IMR-90 (cell line): ENCODE data around the gene KRTAP20-1. TPM values are rescaled to one million over a fixed set of nuclear protein-coding genes. Genes with fewer than 3 reads are reported as not detected.

Source experiments
- ATAC-seq: fragments of 200-7000 bp; cut with Tn5 transposase; 2 replicates; pipeline ENCODE4 v1.9.1; 2020; ENCODE audit warnings: low read depth, mild to moderate bottlenecking, moderate library complexity
- BruUV-seq: library from RNA; stranded (reverse); fragments of 400-500 nt; replicated peaks from 2 replicates; lab custom pipeline; 2021; lab: Mats Ljungman, UMichigan
- CTCF ChIA-PET: fragments of 300-600 bp; formaldehyde crosslinking; extraction: SDS; loops from one replicate; lab custom pipeline; 2021; ENCODE audit warnings: antibody characterized with exemption; lab: Yijun Ruan, JAX
- POLR2A ChIA-PET: fragments of 300-600 bp; sonication (Branson Sonifier 250); formaldehyde crosslinking; loops from one replicate; lab custom pipeline; 2022; ENCODE audit warnings: antibody characterized with exemption; ENCODE audit not compliant: unreplicated experiment; lab: Charles Lee
- DNase-seq: peaks from one replicate; pipeline ENCODE4 v3.0.0; 2013
- H2AFZ ChIP-seq: replicated peaks from 2 replicates; pipeline ENCODE3; 2013; ENCODE audit warnings: low read length, mild to moderate bottlenecking; ENCODE audit not compliant: poor library complexity
- H2AK5ac ChIP-seq: 2 replicates; pipeline ENCODE4 v1.6.1; 2013; ENCODE audit warnings: low read depth, low read length, inconsistent platforms
- H2AK9ac ChIP-seq: replicated peaks from 2 replicates; pipeline ENCODE3; 2013; ENCODE audit warnings: mild to moderate bottlenecking, low read depth, low read length, moderate library complexity; ENCODE audit not compliant: poor library complexity
- H2BK120ac ChIP-seq: 2 replicates; pipeline ENCODE4 v1.6.1; 2013; ENCODE audit warnings: low read depth, low read length, inconsistent platforms
- H2BK15ac ChIP-seq: 3 replicates; pipeline ENCODE4 v1.6.1; 2013; ENCODE audit warnings: low read depth, low read length, inconsistent platforms
- H2BK20ac ChIP-seq: 2 replicates; pipeline ENCODE4 v1.6.1; 2013; ENCODE audit warnings: low read depth, mild to moderate bottlenecking, inconsistent platforms, low read length, moderate library complexity
- H2BK5ac ChIP-seq: 2 replicates; pipeline ENCODE4 v1.6.1; 2013; ENCODE audit warnings: mild to moderate bottlenecking, low read depth, low read length, inconsistent platforms; ENCODE audit not compliant: poor library complexity, severe bottlenecking
- H3K14ac ChIP-seq: replicated peaks from 2 replicates; pipeline ENCODE4 v1.6.1; 2013; ENCODE audit warnings: low read depth, low read length, inconsistent platforms
- H3K18ac ChIP-seq: 2 replicates; pipeline ENCODE4 v1.6.1; 2013; ENCODE audit warnings: low read depth, low read length, control low read depth
- H3K23ac ChIP-seq: 2 replicates; pipeline ENCODE4 v1.6.1; 2013; ENCODE audit warnings: low read depth, low read length, inconsistent platforms
- H3K27ac ChIP-seq: 2 replicates; pipeline ENCODE4 v1.5.1; 2013; ENCODE audit warnings: mild to moderate bottlenecking, control low read depth, low read length; ENCODE audit not compliant: insufficient read depth
- H3K27me3 ChIP-seq: 2 replicates; pipeline ENCODE4 v1.6.1; 2013; ENCODE audit warnings: low read length; ENCODE audit not compliant: control insufficient read depth, insufficient read depth
- H3K36me3 ChIP-seq: 2 replicates; pipeline ENCODE4 v1.6.1; 2013; ENCODE audit warnings: low read length, mixed read lengths; ENCODE audit not compliant: control insufficient read depth, insufficient read depth
- H3K4ac ChIP-seq: 2 replicates; pipeline ENCODE4 v1.6.1; 2013; ENCODE audit warnings: low read depth, low read length, inconsistent platforms
- H3K4me1 ChIP-seq: 2 replicates; pipeline ENCODE4 v1.6.1; 2013; ENCODE audit warnings: low read length, mixed read lengths; ENCODE audit not compliant: control insufficient read depth, insufficient read depth
- H3K4me2 ChIP-seq: 2 replicates; pipeline ENCODE4 v1.6.1; 2013; ENCODE audit warnings: low read depth, mild to moderate bottlenecking, control low read depth, low read length, moderate library complexity
- H3K4me3 ChIP-seq: 2 replicates; pipeline ENCODE4 v1.5.1; 2013; ENCODE audit warnings: low read depth, mild to moderate bottlenecking, control low read depth, low read length, moderate library complexity; ENCODE audit not compliant: insufficient read depth
- H3K56ac ChIP-seq: 2 replicates; pipeline ENCODE4 v1.6.1; 2013; ENCODE audit warnings: low read length, inconsistent platforms; ENCODE audit not compliant: insufficient read depth; ENCODE audit errors: extremely low read depth
- H3K79me1 ChIP-seq, 2 experiments: 2 replicates each; pipeline ENCODE4 v1.6.1; 2013; ENCODE audit warnings: low read length in 2 of 2, inconsistent platforms in 1 of 2, low read depth in 1 of 2
- H3K9ac ChIP-seq: 2 replicates; pipeline ENCODE4 v1.6.1; 2013; ENCODE audit warnings: low read depth, low read length, control low read depth
- H3K9me1 ChIP-seq: 2 replicates; pipeline ENCODE4 v1.6.1; 2013; ENCODE audit warnings: low read length, inconsistent platforms; ENCODE audit not compliant: insufficient read depth
- H3K9me3 ChIP-seq: 2 replicates; pipeline ENCODE4 v1.6.1; 2013; ENCODE audit warnings: low read length; ENCODE audit not compliant: control insufficient read depth, insufficient read depth
- H4K20me1 ChIP-seq: 2 replicates; pipeline ENCODE4 v1.6.1; 2013; ENCODE audit warnings: low read length, inconsistent platforms; ENCODE audit not compliant: insufficient read depth
- H4K5ac ChIP-seq: 2 replicates; pipeline ENCODE4 v1.6.1; 2013; ENCODE audit warnings: mild to moderate bottlenecking, low read depth, low read length, control low read depth
- H4K8ac ChIP-seq, 2 experiments: 2 replicates each; pipeline ENCODE4 v1.6.1; 2013; ENCODE audit warnings: low read depth in 2 of 2, low read length in 2 of 2, control low read depth in 1 of 2, inconsistent platforms in 1 of 2
- H4K91ac ChIP-seq: 2 replicates; pipeline ENCODE4 v1.6.1; 2013; ENCODE audit warnings: low read depth, low read length, inconsistent platforms; ENCODE audit not compliant: insufficient read depth
- BHLHE40 ChIP-seq: fragments of 150-350 bp; IDR thresholded peaks from 2 replicates; pipeline ENCODE4 v1.6.1; 2016; ENCODE audit warnings: mild to moderate bottlenecking, low read depth, low read length
- CEBPB ChIP-seq: IDR thresholded peaks from 2 replicates; pipeline ENCODE4 v1.6.1; 2012; ENCODE audit warnings: low read depth, low read length, improper control_type of control experiment
- CTCF ChIP-seq: conservative IDR thresholded peaks from 2 replicates; pipeline ENCODE4 v1.5.1; 2012; ENCODE audit warnings: mild to moderate bottlenecking, low read depth, low read length, improper control_type of control experiment
- ELK1 ChIP-seq: fragments of 150-350 bp; IDR thresholded peaks from 2 replicates; pipeline ENCODE4 v1.6.1; 2016; ENCODE audit warnings: low read depth, mild to moderate bottlenecking, low read length, moderate library complexity, borderline replicate concordance
- FOS ChIP-seq: fragments of 150-350 bp; IDR thresholded peaks from 2 replicates; pipeline ENCODE4 v1.6.1; 2016; ENCODE audit warnings: low read depth, low read length
- MAFK ChIP-seq: IDR thresholded peaks from 2 replicates; pipeline ENCODE4 v1.6.1; 2012; ENCODE audit warnings: low read depth, low read length, improper control_type of control experiment
- MAZ ChIP-seq: IDR thresholded peaks from 2 replicates; pipeline ENCODE4 v1.6.1; 2012; ENCODE audit warnings: low read depth, mild to moderate bottlenecking, low read length, improper control_type of control experiment, moderate library complexity, borderline replicate concordance
- NFE2L2 ChIP-seq: fragments of 150-350 bp; IDR thresholded peaks from 2 replicates; pipeline ENCODE4 v1.6.1; 2016; ENCODE audit warnings: low read depth, mild to moderate bottlenecking, low read length
- POLR2A ChIP-seq: IDR thresholded peaks from 2 replicates; pipeline ENCODE4 v1.6.1; 2012; ENCODE audit warnings: mild to moderate bottlenecking, low read depth, low read length
- RCOR1 ChIP-seq: IDR thresholded peaks from 2 replicates; pipeline ENCODE4 v1.6.1; 2012; ENCODE audit warnings: mild to moderate bottlenecking, low read length, improper control_type of control experiment; ENCODE audit not compliant: insufficient replicate concordance
- RFX5 ChIP-seq: IDR thresholded peaks from 2 replicates; pipeline ENCODE4 v1.8.0; 2012; ENCODE audit warnings: low read depth, mild to moderate bottlenecking, low read length, moderate library complexity
- SMC3 ChIP-seq: fragments of 150-350 bp; IDR thresholded peaks from 2 replicates; pipeline ENCODE4 v1.6.1; 2016; ENCODE audit warnings: low read depth, mild to moderate bottlenecking, antibody characterized with exemption, low read length, moderate library complexity
- dilution Hi-C: fragments of 300-500 bp; cut with HindIII; formaldehyde crosslinking; loops from one replicate; pipeline ENCODE4 v1.14.3; 2018; ENCODE audit warnings: low sequenced_read_pairs; ENCODE audit not compliant: unreplicated experiment
- in situ Hi-C: fragments of 300-500 bp; cut with MboI; formaldehyde crosslinking; loops from 3 replicates; pipeline ENCODE4 v1.14.3; 2019; ENCODE audit warnings: low sequenced_read_pairs, inconsistent platforms, mixed read lengths
- intact Hi-C: fragments of 100-400 bp; cut with micrococcal nuclease; formaldehyde crosslinking; loops from 2 replicates; pipeline ENCODE4 v1.10.0; 2022
- polyA plus RNA-seq, 3 experiments: library from polyadenylated mRNA; depleted of rRNA; stranded (reverse); fragments of >200 nt; gene quantifications; 2 replicates each; pipeline ENCODE4 v1.2.3, GENCODE V29; 2012; ENCODE audit warnings: low replicate concordance in 1 of 3
- total RNA-seq: library from RNA; depleted of rRNA; stranded (reverse); fragments of >200 nt; gene quantifications from 2 replicates; pipeline ENCODE4 v1.2.3, GENCODE V29; 2012

KRTAP20-1 gene
- total and polyA plus RNA-seq, 2 of the 4 experiments (the other 2 are of a cell fraction) = not detected

GRCh38 chr21:30652891-30653290 is 36.7 kb downstream of the KRTAP20-1 start:
- Histone ChIP-seq H2BK20ac (no peak overlapping the region), H2BK120ac (no peak overlapping the region), H3K4me1 (no peaks in the 10 kb centered on the region), H4K91ac (no peak overlapping the region), H3K36me3 (no peaks in the 10 kb centered on the region), H2BK5ac (no peak overlapping the region), H3K9me3 (no peaks in the 10 kb centered on the region), H3K56ac (no peak overlapping the region), H4K8ac (no peak overlapping the region), H3K9me1 (no peaks in the 10 kb centered on the region), H3K27me3 (no peaks in the 10 kb centered on the region), H3K23ac (no peak overlapping the region), H3K9ac (no peak overlapping the region), H2AFZ (no peak overlapping the region), H2AK5ac (no peak overlapping the region), H3K4me2 (no peak overlapping the region), H3K4ac (no peak overlapping the region), H3K79me1 (no peaks in the 10 kb centered on the region), H2BK15ac (no peak overlapping the region), H3K18ac (no peak overlapping the region), H4K5ac (no peak overlapping the region), H3K4me3 (no peak overlapping the region), H2AK9ac (no peak overlapping the region), H4K20me1 (no peaks in the 10 kb centered on the region), H3K27ac (no peak overlapping the region), H3K14ac (no peak overlapping the region)
- no TSS peak for BruUV-seq
- TF ChIP-seq RCOR1 (no peak), NFE2L2 (no peak), FOS (no peak), BHLHE40 (no peak), CTCF (no peak), SMC3 (no peak), ELK1 (no peak), RFX5 (no peak), MAZ (no peak), CEBPB (no peak), POLR2A (no peak), MAFK (no peak)
- dilution Hi-C loops = no loop called here
- intact Hi-C loops = no loop called here
- ChIA-PET CTCF (interaction anchor here (0.6 kb wide), 1 partner anchor 35 kb away, joined by 3 read pairs; no protein-coding TSS in a partner anchor), POLR2A (no interaction called here)
- ATAC-seq (no peak), DNase-seq (no peak)
- in situ Hi-C loops = no loop called here
